ENCODE data around the gene SOD2. TPM values are rescaled to one million over a fixed set of nuclear protein-coding genes. Genes with fewer than 3 reads are reported as not detected.
"Not testable (repeated sequence)": the region's sequence is repeated elsewhere in the genome, so short reads cannot be mapped to it uniquely, and the experiment has no call there.

SOD2 gene
- total RNA-seq, 1 donor from 2014 or later: 73.1 TPM

DNA sequence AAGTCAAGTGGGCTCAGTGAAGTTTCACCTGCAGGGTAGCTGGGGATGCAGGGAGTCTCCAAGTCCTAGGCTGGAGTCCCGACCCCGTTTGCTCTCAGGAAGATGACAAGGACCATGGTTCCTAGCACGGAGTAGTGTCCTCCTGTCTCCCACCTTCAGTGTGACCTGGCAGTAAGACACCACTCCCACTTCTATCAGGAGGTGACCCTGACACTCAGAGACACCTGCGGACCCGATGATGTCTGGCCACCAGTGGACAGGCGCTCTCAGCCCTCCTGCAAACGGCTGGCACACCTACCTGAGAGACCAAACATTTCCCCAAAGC, 1.1 kb downstream of the SOD2 start:
- Mint-ChIP-seq H3K27ac (ENCODE audit: unreplicated experiment) (peak overlapping the region; percentile 86), H3K36me3 (ENCODE audit: unreplicated experiment) (peaks cover 10% of the 10 kb centered on the region), H3K4me1 (ENCODE audit: unreplicated experiment) (peaks cover 29% of the 10 kb centered on the region), H3K9me3 (ENCODE audit: unreplicated experiment) (no peaks in the 10 kb centered on the region), H3K27me3 (ENCODE audit: unreplicated experiment) (no peaks in the 10 kb centered on the region), H3K4me3 (ENCODE audit: unreplicated experiment) (peak overlapping the region; percentile 83)
- TF ChIP-seq, protein P1, sequence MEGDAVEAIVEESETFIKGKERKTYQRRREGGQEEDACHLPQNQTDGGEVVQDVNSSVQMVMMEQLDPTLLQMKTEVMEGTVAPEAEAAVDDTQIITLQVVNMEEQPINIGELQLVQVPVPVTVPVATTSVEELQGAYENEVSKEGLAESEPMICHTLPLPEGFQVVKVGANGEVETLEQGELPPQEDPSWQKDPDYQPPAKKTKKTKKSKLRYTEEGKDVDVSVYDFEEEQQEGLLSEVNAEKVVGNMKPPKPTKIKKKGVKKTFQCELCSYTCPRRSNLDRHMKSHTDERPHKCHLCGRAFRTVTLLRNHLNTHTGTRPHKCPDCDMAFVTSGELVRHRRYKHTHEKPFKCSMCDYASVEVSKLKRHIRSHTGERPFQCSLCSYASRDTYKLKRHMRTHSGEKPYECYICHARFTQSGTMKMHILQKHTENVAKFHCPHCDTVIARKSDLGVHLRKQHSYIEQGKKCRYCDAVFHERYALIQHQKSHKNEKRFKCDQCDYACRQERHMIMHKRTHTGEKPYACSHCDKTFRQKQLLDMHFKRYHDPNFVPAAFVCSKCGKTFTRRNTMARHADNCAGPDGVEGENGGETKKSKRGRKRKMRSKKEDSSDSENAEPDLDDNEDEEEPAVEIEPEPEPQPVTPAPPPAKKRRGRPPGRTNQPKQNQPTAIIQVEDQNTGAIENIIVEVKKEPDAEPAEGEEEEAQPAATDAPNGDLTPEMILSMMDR (IDR thresholded peaks at IDR 0.05): no peak
- no peak for DNase-seq (ENCODE audit: extremely low spot score, unreplicated experiment)

DNA sequence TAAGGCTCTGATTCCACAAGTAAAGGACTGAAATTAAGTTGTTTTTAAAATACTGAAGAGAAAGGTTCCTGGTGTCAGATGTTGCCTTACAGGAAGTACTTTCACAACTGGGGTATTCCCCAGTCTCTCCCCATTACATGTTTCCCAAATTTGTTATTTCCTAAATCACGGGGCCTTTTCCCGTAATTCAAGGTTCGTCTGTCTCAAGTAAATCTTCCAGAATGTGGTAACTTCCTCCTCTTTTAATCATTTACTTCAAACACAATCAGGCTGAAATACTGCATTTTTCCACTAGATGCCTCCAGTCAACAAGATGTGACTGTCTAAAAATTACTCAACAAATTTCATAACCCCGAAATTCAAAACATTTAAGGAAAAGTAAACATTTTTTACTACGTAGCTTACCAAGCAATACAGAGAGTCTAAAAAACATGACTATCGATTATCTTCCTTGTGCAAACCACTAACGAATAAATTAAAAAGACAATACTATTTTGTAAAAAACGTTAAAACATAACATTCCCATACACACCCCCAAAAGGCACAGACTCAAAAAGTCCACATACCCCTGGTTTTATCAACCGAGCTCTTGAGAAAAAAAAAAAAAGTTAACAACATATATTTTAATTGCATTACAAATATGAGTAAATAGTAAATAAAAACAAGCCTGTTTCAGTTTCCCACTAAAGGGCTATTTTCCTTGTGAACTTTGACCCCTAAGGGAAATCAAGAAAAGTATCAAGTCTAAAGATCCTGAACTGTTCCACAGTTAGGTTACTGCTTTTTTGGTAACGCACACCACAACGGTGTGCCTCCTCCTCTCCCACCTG, 1.7 kb downstream of the SOD2 start:
- no peaks in the 10 kb centered on the region for H3K9me3 Mint-ChIP-seq (ENCODE audit: unreplicated experiment)
- H3K36me3 Mint-ChIP-seq (ENCODE audit: unreplicated experiment): peaks cover 14% of the 10 kb centered on the region
- peak overlapping the region; percentile 83 for H3K4me3 Mint-ChIP-seq (ENCODE audit: unreplicated experiment)
- no peaks in the 10 kb centered on the region for H3K27me3 Mint-ChIP-seq (ENCODE audit: unreplicated experiment)
- DNase-seq (ENCODE audit: extremely low spot score, unreplicated experiment): no peak
- TF ChIP-seq, protein P1 (IDR thresholded peaks at IDR 0.05): peak; percentile 76
- H3K4me1 Mint-ChIP-seq (ENCODE audit: unreplicated experiment): peaks cover 29% of the 10 kb centered on the region
- peak overlapping the region; percentile 86 for H3K27ac Mint-ChIP-seq (ENCODE audit: unreplicated experiment)

DNA sequence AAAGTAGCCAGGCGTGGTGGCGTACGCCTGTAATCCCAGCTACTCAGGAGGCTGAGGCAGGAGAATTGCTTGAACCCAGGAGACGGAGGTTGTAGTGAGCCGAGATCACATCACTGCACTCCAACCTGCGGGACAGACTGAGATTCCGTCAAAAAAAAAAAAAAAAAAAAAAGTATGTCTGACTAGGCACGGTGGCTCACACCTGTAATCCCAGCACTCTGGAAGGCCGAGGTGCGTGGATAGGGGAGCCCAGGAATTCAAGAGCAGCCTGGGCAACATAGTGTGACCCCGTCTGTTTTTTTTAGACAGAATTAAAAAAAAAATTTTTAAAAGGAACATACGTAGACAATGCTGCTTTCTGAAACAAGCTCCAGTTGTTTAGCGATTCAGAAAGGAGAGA, 2.9 kb downstream of the SOD2 start:
- H3K4me3 Mint-ChIP-seq (ENCODE audit: unreplicated experiment); DNase-seq (ENCODE audit: extremely low spot score, unreplicated experiment); H3K27me3 Mint-ChIP-seq (ENCODE audit: unreplicated experiment); H3K9me3 Mint-ChIP-seq (ENCODE audit: unreplicated experiment); H3K27ac Mint-ChIP-seq (ENCODE audit: unreplicated experiment): not testable (repeated sequence)
- Mint-ChIP-seq H3K36me3 (ENCODE audit: unreplicated experiment) (peaks cover 18% of the 10 kb centered on the region), H3K4me1 (ENCODE audit: unreplicated experiment) (peaks cover 29% of the 10 kb centered on the region)

DNA sequence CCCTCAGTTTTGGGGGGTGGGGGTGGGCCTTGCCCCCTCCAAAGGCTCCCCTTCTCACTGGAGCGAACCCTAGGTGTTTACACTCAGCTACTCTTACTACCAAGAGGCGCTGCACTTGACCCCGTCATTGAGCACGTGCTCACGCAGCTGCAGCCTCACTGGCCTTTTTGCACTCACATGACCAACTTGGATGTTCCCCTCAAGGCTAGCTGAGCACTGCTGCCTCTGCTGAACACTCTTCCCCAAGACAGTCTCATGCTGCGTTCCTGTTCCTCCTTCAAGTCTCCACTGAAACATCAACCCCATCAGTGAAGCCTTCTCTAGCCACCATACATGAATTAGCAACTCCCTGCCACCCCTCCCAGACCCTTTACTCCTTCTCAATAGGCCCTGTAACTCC, 4.0 kb downstream of the SOD2 start:
- no peak for DNase-seq (ENCODE audit: extremely low spot score, unreplicated experiment)
- no peaks in the 10 kb centered on the region for H3K27me3 Mint-ChIP-seq (ENCODE audit: unreplicated experiment)
- TF ChIP-seq, protein P1 (IDR thresholded peaks at IDR 0.05): no peak
- H3K9me3 Mint-ChIP-seq (ENCODE audit: unreplicated experiment): no peaks in the 10 kb centered on the region
- H3K36me3 Mint-ChIP-seq (ENCODE audit: unreplicated experiment): peaks cover 23% of the 10 kb centered on the region
- no peak overlapping the region for H3K4me3 Mint-ChIP-seq (ENCODE audit: unreplicated experiment)
- H3K27ac Mint-ChIP-seq (ENCODE audit: unreplicated experiment): no peak overlapping the region
- H3K4me1 Mint-ChIP-seq (ENCODE audit: unreplicated experiment): peaks cover 22% of the 10 kb centered on the region

DNA sequence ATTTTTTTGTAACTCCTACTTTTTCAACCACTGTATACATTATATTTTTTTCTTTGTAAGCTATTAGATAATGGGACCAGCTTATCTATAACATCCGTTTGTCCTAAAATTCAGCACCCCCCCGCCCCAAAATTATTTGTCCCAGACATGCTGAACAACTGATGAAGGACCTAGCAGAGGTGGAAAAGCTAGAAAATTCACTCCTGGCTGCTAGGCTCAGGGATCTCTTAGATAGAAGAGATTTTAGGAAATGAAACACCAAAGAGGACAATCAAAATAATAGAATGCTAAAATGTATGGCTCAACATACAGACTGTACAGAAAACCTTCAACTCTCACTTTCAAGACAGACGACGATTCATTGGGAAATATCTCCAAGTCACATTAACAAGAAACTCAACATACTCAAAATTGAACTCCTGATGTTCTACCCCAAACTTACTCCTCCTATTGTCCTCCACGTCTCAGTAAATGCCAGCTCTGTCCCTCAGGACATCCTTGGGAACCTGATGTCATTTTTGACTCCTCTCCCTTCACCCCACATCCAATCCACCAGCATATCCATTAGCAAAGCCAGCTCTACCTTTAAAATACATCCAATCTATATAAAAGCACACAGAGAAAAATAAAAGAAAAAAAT, 4.7 kb downstream of the SOD2 start:
- no peak for DNase-seq (ENCODE audit: extremely low spot score, unreplicated experiment)
- Mint-ChIP-seq H3K4me3 (ENCODE audit: unreplicated experiment) (no peak overlapping the region), H3K27me3 (ENCODE audit: unreplicated experiment) (no peaks in the 10 kb centered on the region), H3K9me3 (ENCODE audit: unreplicated experiment) (no peaks in the 10 kb centered on the region), H3K36me3 (ENCODE audit: unreplicated experiment) (peaks cover 23% of the 10 kb centered on the region), H3K4me1 (ENCODE audit: unreplicated experiment) (peaks cover 18% of the 10 kb centered on the region), H3K27ac (ENCODE audit: unreplicated experiment) (no peak overlapping the region)
- TF ChIP-seq, protein P1 (IDR thresholded peaks at IDR 0.05): no peak

Data from osteocyte (in vitro differentiated cells).